CD4-positive, alpha-beta T cell treated with Interleukin-2 at 100 ng/mL for 4 hours (primary cell): ENCODE measurements around the gene EPB41L3.
"Not testable (repeated sequence)": the region's sequence is repeated elsewhere in the genome, so short reads cannot be mapped to it uniquely, and the experiment has no call there.

Source experiments
- DNase-seq: peaks from one replicate; pipeline ENCODE4 v3.0.0-alpha.2; 2020; ENCODE audit warnings: low spot score

EPB41L3 gene

DNA sequence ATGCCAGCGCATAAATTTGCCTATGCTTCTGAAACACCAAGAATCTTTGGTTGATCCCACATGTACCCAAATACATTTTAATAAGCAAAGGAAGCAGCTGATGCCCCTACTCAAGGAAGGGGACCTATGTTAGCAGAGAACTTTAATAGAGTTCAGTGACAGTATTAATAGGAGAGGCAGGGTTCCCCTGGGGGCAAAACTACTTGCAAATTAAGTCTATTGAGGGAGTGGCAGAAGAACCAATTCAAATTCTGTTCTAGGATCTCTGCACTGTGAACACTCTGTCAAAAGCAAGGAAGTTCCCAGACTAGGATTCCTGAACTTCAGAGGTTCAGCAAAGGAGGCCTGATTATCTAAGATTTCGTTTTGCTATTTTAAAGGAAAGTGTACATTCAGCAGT lies 47.5 kb downstream of the EPB41L3 start:
- no peak for DNase-seq

DNA sequence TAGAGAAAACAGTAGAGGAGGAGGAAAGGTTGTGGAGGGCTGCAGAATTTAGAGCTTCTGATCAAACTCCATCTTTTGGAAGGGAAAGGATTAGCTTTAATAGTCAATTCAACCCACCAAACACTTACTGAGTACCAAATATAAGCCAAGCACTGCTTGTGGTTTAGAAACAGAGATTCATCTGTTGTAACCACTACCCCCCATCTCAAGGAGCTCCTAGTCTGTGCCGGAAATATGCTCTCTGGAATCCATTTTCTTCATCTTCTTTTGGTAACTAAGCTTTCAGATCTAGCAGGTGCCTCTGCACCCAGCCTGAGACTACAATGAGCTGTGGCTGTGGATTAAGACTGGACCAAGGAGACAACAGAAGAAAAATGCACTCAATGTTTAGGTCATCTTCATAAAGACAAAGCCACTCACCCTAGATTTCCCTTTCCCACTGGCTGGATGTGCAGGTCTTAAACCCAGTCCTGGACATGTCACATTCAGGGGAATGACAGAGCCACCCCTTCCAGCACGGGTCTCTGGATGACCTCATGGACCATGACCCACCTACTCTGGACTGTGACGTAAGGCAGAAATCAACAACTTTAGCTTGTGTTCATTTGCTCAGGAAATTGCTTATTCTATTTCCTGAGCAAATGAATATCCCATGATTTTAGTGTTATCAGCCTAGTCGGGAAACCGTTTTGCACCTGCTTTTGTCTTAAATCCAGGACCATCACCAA lies 52.9 kb downstream of the EPB41L3 start:
- DNase-seq, result no peak

DNA sequence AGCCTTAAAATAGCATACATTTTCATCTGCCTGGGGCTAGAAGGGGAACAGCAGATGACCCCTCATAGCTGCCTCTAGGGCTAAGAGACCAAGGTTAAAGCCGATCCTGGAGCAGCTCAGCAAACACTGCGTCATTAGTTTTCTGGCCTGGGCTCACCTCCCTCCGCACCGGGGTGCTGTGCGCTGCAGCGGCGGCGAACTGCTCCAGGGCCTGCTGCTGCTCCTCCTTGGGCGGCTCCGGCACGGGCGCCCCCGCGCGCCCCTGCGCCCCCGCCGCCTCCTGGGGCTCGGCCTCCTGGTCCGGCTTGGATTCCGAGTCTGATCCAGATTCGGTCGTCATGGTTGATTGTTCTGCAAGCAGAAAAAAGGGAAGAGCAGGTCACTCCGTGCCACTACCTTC lies 55.0 kb downstream of the EPB41L3 start:
- no peak for DNase-seq

DNA sequence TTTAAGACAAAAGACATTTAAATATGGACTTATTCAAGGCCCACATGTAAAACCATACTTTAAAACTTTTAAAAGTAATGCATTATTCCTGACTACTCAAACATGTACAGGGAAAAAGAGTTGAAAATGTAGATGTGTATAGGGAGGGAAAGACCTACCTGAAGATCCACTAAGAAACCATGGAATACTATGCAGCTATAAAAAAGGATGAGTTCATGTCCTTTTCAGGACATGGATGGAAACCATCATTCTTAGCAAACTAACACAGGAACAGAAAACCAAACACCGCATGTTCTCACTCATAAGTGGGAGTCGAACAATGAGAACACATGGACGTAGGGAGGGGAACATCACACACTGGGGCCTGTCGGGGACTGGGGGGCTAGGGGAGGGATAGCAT lies 55.8 kb downstream of the EPB41L3 start:
- DNase-seq, result not testable (repeated sequence)

DNA sequence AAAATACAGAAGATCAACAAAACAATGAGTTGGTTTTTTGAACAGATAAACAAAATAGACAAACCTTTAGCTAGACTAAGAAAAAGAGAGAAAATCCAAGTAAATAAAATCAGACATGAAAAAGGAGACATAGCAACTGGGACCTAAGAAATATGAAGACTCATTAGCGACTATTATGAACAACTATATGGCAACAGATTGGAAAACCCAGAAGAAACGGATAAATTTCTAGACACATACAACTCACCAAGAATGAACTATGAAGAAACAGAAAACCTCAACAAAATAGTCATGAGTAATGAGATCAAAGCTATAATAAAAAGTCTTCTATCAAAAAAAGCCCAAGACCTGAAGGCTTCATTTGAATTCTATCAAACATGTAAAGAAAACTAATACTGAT lies 59.3 kb downstream of the EPB41L3 start:
- DNase-seq, result no peak

DNA sequence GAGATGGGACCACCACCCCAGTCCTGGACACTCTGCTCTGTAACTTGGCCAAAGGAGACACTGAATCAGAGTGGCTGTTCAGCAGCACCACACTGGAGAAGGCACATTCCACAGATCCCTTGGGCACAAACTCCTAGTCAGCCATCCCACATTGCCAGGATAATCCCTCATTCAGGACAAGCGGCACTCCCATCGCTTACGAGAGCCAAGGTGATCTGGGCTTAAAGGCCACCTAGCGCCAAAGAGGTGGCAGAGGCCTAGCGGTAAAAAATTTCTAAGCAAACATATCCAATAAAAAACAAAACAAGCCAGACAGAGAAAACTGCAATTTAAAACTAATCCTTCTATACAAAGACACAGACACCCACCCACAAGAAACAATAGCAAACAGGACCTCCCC lies 62.2 kb downstream of the EPB41L3 start:
- DNase-seq, result no peak

DNA sequence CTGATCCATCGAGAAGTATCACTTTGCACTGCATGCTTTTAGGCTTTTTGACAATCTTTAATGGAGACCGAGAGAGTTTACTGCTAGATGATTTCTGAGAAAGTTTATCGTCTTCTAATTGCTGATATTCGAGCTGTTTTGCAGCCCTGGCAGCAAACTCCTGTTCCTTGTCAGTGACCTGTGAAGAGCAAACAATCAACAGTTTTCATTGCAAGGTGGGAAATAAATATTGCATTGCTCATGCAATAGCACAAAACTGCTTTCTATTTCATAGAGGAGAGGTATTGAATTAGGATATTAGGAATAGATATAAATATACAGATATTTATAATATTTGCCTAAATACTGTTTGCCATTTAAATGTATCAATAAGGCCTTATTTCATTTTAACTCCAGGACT lies 65.5 kb downstream of the EPB41L3 start:
- DNase-seq, result no peak

DNA sequence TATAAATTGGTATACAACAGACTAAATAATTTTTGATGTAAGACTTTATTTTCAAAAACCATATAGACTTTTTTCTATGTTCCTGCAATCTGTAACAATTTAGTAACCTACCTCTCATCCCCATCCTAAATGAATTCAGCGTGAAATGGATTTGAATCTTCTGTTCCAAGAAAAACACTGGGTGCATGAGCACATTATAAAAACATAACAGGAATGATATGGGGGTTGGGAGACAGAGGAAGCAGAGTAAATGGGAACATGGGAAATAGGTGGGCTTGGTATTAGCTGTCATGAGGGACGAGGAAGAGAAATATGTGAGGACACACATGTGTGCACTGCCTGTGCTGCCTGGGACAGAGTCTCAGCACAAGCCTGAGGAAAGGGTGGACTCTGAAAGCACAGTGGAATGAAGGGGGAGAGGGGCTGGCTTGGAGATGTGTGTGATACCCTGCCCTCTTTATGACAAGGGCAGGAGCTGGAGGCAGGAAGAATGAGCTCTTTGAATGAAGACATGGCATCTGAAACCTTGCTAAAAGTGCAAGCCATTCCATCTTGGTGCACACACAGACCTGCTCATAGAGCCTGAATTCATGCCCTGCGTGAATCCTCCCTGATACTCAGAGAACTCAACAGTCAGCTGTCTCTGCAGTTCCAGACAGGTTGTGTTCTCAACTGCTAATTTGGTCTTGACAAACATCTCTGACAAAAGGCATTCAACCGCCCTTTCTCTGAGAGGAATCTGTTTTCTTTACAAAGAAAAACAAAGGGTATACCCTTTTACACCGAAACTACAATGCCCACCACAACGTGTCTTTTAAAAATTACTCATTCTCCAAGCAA lies 66.6 kb downstream of the EPB41L3 start:
- DNase-seq, result no peak

DNA sequence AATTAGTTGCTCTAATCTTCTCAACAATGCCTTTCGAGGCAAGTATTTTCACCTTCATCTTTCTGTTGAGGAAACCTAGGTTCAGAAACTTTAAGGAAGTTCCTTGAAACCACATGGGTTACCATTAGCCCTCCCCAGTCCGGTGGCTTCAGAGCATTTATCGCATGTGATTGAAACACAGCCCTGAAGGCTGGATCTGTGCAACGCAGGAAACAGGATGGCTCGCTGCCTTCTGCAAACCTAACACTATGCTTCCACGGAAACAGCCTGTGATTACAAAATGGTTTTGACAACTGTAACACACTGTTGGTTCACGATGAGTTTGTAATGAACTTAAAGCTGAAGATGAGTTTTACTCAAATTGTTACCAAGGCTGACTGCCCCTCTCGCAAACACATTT lies 68.5 kb downstream of the EPB41L3 start:
- DNase-seq, result no peak

DNA sequence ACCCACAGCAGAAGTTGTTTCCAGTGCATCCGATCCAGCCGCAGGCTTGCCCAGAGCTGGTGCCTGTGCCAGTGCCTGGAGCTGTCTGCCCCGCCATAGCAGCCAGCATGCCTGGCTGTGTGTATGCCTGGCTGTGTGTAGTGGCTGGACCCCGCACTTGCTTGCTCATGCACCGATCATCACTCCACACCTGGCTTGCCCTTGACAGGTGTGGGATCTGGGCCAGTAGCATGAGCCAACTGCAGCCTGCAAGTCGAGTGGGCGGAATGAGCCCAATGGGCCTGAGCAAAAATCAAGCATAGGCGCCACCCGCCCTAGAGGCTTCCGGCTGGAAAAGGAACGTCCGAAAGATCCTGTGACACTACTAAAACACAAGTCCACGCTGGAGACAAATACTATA lies 74.5 kb downstream of the EPB41L3 start:
- DNase-seq, result no peak

DNA sequence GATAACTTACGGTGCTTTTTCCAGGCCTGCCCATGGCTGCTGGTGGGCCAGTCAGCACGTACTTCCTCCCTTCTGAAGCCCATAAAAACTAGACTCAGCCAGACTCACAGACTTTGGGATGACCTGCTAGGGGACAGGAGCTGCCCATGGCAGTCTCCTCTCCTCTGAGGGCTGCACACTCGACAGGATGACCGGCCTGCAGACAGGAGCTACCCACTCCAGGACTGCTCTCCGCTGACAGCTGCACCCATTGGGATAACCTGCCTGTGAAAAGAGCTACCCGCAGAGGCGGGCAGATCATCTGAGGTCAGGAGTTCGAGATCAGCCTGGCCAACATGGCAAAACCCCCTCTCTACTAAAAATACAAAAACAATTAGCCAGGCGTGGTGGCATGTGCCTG lies 75.4 kb downstream of the EPB41L3 start:
- no peak for DNase-seq

DNA sequence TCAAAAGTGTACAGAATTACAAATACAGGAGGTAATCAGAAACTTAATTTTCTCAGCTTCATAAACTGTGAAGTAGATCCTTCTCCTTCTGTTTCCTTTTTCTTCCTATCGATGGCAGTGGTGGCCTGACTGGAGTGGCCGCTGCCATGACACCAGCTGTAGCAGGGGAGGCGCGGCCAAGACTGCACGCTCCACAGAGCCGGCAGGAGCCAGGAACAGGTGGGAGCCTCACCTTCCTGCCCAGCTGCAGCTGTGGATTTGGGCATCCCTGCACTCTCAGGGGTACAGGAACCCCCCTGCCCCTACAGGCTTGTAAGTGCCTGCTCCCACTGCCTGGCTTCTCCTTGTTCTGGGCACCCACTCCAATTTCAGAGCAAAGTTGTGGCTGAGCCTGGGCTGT lies 76.1 kb downstream of the EPB41L3 start:
- DNase-seq, result no peak

DNA sequence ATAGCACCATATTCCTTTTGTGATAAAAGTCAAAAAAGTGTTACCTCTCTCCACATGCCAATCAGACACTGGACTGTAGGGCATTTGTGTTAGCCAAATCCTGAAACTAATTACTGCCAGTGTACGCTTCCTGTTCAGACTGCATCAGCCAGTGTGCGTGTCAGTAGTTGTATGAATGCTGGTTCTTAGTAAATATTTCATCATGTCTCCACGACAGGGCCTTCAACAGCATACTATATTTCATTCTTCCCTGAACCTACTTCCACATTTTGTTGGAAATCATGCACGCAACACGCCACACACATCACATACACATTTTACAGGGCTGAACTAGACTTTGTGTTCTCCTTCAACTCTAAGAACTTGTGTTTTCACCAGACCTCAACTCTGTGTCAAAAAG lies 77.5 kb downstream of the EPB41L3 start:
- no peak for DNase-seq

DNA sequence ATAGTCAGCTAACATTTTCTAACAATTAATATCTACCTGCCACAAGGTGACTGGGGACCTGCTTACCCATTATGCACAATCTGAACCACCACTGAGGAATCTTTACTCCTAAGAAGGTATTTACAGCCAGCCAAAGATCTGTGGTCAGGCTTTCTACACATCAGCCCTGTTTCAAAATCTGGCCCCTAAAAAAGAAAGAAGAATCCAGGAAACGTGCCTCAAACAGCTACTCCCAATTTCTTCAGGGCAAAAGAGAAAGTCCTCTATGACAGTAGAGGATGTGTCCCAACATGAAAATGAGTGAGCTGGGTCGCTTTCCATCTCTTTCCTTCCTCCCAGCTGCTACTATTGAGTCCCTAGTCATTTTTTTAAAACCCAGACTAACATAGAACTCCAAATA lies 79.5 kb downstream of the EPB41L3 start:
- no peak for DNase-seq

DNA sequence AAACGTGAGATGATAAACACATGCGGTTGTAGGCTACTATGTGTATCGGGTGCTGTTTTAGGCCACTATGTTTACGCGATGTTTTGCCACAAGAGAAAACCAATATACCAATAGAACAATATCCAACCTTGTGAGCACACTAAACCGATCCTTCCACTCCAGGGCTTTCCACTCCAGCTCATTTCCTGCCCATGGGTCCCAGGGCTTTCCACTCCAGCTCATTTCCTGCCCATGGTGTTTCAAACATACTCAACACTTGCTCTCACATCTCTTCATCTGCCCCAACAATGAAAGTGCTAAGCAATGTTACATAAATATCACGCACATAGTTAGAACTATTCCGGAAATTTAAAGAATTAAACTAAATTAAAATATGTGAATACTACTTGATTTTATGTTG lies 80.0 kb downstream of the EPB41L3 start:
- no peak for DNase-seq

DNA sequence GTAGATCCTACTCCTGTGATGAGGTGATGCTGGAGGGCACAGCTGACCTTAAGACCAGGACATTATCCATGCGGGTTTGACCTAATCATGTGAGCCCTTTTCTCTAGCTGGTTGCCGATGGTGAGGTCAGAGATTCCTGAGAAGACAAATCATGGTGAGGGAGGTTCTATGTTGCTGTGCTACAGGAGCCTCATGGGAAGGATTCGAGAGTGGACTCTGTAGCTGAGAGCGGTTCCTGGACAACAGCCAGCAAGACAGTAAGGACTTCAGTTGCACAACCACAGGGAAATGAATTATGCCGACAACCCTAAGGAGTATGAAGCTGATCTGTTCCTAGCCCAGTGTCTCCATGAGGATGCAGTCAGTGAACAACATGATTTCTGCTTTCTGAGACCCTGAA lies 80.4 kb downstream of the EPB41L3 start:
- no peak for DNase-seq

DNA sequence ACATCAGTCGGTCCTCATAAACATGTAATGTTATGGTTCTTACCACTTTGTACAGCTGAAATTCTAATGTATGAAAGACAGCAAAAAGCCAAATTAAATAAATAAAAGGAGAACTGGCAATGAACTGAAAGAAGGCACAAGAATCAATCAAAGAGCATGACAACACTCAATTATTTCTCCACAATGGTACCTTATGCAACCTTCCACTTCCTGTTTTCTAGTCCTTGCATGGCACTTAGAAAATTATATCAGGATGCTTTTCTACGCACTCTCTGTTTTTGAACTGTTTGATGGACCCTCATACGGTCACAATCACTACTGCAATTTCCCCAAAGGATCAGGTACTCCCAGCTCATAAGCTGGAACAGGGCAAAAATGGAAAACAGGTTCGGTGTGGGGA lies 81.6 kb downstream of the EPB41L3 start:
- no peak for DNase-seq

DNA sequence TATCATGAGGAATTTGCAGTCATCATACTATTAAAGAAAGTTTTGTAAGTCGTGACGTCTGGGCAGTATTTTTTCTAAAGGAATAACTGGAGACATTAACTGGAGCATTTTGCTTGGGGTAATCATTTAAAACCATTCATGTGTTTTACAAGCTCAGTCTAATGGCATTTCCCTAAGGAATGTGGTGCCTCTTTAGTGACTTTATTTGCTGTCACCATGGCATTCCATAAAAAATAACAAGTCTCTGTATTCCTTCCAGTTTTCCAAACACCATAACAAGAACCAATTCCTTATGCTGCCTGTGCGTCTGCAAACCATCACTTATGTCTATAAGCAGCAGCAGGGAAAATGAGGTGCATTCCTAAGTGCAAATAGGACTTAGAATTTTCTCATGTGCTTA lies 82.8 kb downstream of the EPB41L3 start:
- DNase-seq, result no peak

DNA sequence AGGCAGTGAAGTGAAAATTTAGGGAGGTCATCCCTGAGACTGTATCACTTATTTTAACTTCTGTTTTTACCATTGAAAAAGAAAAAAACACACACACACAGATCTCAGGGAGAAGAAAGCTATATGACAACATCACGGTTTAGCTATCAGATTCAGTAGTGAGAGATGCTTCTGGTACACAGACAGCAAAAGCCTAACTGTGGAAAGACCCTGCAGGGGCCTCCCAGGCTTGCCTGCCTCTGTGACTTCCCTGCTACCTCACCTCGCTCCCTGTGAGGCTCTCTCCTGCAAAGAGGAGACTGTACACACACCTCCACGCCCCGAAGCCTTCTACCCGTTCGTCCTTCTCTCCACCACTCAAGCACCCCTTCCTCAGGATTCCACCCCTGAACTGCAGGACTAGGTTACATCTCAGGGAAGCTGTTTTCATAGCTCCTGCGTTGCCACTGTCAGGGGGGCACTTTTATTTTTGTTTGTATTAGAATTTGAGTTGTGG lies 86.3 kb downstream of the EPB41L3 start:
- no peak for DNase-seq

DNA sequence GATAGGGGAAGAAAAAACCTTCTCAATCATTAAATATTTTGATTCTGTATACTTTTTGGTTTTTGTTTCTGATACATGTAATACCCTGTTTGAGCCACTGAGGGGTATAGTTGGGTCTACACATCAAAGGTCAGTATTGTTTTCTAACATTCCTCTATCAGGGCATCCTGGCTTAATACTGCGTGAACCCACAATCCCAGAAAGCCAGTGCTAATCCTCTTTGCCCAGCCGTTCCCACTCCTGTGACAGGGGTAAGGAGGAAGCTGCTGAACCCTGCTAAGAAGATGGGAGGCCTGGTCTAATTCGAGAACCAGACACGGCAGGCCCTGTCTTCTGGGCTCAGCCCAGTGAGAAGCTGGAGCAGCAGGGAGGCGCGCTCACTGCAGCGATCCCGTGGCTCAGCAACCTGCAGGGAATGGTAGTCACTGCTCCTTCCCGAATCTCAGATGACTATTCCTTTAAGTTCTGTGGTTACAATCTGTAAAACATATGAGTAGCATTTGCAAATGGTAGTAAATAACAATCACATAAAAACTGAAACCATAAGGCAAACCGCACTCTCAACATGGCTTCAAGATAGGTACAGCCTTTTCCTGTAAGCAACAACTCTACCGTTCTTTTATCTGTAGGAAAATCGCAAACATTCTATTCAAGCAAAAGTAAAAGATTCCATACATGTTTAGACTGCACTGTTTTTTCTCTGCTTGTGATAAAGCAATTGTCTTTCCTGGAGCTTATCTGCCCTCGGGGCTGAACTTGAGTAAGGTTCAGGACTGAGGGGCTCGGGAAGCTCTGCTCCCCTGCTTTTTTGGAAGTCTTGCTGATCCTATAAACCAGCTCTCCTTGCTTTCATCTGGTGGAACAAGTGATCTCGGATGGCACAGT lies 87.0 kb downstream of the EPB41L3 start:
- DNase-seq, result no peak

DNA sequence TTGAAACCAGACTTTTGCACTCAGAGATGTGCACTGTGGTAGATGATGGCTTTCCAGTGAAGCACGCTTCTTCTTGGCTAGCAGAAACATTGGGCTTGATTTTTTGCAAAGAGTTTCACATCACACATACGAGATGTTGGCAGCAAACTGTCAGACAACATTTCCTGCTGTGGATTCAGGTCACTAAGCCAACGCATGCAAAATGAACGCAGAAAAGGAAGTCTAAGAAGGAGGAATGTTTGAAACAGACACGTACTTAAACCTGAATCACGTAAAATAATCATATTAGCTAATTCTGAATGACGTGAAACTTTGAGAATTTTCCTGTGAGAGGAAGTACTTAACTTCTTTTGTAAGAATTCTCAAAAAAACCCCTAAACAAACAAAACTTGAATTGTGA lies 88.1 kb downstream of the EPB41L3 start:
- no peak for DNase-seq

DNA sequence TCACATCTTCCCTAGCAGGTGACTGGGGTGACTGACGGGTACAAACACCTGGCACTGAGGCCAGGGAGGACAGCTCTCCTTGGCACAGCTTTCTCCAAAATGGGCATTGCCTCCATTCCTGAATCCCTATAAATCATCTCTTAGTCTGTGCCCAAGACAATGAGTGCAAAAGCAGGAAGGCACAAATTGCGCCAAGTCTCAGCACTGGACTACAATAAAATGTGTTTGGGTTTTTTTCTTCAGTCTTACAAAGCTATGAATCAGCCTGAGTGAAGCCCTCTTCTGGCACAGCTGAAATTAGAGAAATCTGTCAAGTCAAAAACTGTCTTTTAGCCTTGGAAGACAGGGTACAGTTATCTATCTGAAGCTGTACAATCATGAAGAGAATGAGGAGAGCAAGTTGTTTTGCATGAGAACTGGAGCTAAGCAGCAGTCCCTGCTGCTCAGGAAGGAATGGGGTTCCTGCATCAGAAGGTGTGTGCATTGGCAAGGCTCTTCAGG lies 90.8 kb downstream of the EPB41L3 start:
- DNase-seq, result no peak
